HG02571 (cell line): ENCODE measurements around the gene GOLGA7B.

Experiments used
- ATAC-seq: cut with Tn5 transposase; IDR thresholded peaks from one replicate; pipeline ENCODE4 v1.9.1; 2021; ENCODE audit warnings: mild to moderate bottlenecking, moderate library complexity; ENCODE audit not compliant: unreplicated experiment

The GOLGA7B gene

GRCh38 chr10:97915346-97916131, 65.9 kb downstream of the GOLGA7B start:
- ATAC-seq = no peak

- ATAC-seq = no peak
Observed at GRCh38 chr10:97916586-97916985, 66.9 kb downstream of the GOLGA7B start.

- ATAC-seq = no peak
Observed at GRCh38 chr10:97919012-97919411, 69.4 kb downstream of the GOLGA7B start.

DNA sequence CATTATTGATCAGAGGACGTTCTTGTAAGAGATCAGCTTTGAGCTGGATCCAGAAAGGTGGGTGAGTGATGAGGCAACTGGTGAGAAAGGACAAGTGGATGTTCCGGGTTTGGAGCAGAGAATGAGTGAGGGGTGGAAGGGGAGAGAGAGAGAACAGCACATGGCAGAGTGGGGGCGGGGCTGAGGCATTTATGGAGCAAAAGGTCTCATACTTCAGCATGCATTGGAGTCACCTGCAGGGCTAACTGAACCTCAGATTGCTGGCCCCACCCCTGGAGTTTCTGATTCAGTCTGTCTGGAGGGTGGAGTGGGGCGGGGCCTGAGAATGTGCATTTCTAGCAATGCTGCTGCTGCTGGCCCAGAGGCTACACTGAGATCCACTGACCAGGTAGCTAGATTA, 71.2 kb downstream of the GOLGA7B start:
- ATAC-seq = no peak
